SJSA1 (cell line): Measurements from ENCODE around the gene CREBBP. TPM values are rescaled to one million over a fixed set of nuclear protein-coding genes. Genes with fewer than 3 reads are reported as not detected.

Experiments
- DNase-seq, 2 experiments: peaks; one replicate each; pipeline ENCODE4 v3.0.0-alpha.2; 2015 to 2020; ENCODE audit warnings: low spot score in 2 of 2, low read depth in 1 of 2
- H3K27ac ChIP-seq: fragments of 250-450 bp; sonication (Bioruptor Pico); 2 replicates; pipeline ENCODE4 v1.5.1; 2020; ENCODE audit warnings: mild to moderate bottlenecking, moderate library complexity
- H3K27me3 ChIP-seq: fragments of 250-450 bp; sonication (Bioruptor Pico); replicated peaks from 2 replicates; pipeline ENCODE4 v1.5.1; 2020; ENCODE audit warnings: mild to moderate bottlenecking, moderate library complexity
- H3K36me3 ChIP-seq: fragments of 250-450 bp; sonication (Bioruptor Pico); 2 replicates; pipeline ENCODE4 v1.5.1; 2020; ENCODE audit warnings: mild to moderate bottlenecking
- H3K4me1 ChIP-seq: fragments of 250-450 bp; sonication (Bioruptor Pico); replicated peaks from 2 replicates; pipeline ENCODE4 v1.6.1; 2021; ENCODE audit warnings: mild to moderate bottlenecking
- H3K4me3 ChIP-seq: fragments of 250-450 bp; sonication (Bioruptor Pico); 2 replicates; pipeline ENCODE4 v1.5.1; 2020; ENCODE audit warnings: mild to moderate bottlenecking
- H3K9me3 ChIP-seq: fragments of 250-450 bp; sonication (Bioruptor Pico); replicated peaks from 2 replicates; pipeline ENCODE4 v1.5.1; 2020; ENCODE audit warnings: mild to moderate bottlenecking
- total RNA-seq: library from RNA; depleted of rRNA; stranded (reverse); fragments of >200 nt; shearing (Covaris generic); gene quantifications from 2 replicates; pipeline ENCODE4 v1.2.3, GENCODE V29; 2014; rRNA removed

CREBBP gene
- total RNA-seq, 1 experiment from 2014 or later: 16.8 TPM

GRCh38 chr16:3689731-3690130 lies 190.8 kb downstream of the CREBBP start:
- Histone ChIP-seq H3K4me1 (peaks cover 5% of the 10 kb centered on the region), H3K9me3 (no peaks in the 10 kb centered on the region), H3K36me3 (peaks cover 37% of the 10 kb centered on the region), H3K27me3 (no peaks in the 10 kb centered on the region), H3K4me3 (no peak overlapping the region), H3K27ac (no peak overlapping the region)
- no peak for DNase-seq

- Histone ChIP-seq H3K27me3 (no peaks in the 10 kb centered on the region), H3K27ac (no peak overlapping the region), H3K36me3 (peaks cover 38% of the 10 kb centered on the region), H3K9me3 (no peaks in the 10 kb centered on the region), H3K4me3 (no peak overlapping the region), H3K4me1 (peaks cover 5% of the 10 kb centered on the region)
- no peak for DNase-seq
Observed at GRCh38 chr16:3687792-3688191, 192.7 kb downstream of the CREBBP start.

- no peak overlapping the region for H3K4me3 ChIP-seq
- DNase-seq: no peak
- no peaks in the 10 kb centered on the region for H3K9me3 ChIP-seq
- peaks cover 46% of the 10 kb centered on the region for H3K36me3 ChIP-seq
- peaks cover 5% of the 10 kb centered on the region for H3K4me1 ChIP-seq
- H3K27ac ChIP-seq: no peak overlapping the region
- H3K27me3 ChIP-seq: no peaks in the 10 kb centered on the region
Observed at GRCh38 chr16:3687021-3687420, 193.5 kb downstream of the CREBBP start.

- no peaks in the 10 kb centered on the region for H3K4me1 ChIP-seq
- no peaks in the 10 kb centered on the region for H3K9me3 ChIP-seq
- peaks cover 50% of the 10 kb centered on the region for H3K36me3 ChIP-seq
- no peak overlapping the region for H3K27ac ChIP-seq
- no peak overlapping the region for H3K4me3 ChIP-seq
- no peak for DNase-seq
- no peaks in the 10 kb centered on the region for H3K27me3 ChIP-seq
Observed at GRCh38 chr16:3681206-3681605, 199.3 kb downstream of the CREBBP start.

- no peaks in the 10 kb centered on the region for H3K4me1 ChIP-seq
- no peak for DNase-seq
- H3K27me3 ChIP-seq: no peaks in the 10 kb centered on the region
- no peak overlapping the region for H3K4me3 ChIP-seq
- no peak overlapping the region for H3K27ac ChIP-seq
- H3K36me3 ChIP-seq: peaks cover 66% of the 10 kb centered on the region
- no peaks in the 10 kb centered on the region for H3K9me3 ChIP-seq
Observed at GRCh38 chr16:3677994-3678393, 202.5 kb downstream of the CREBBP start.

- DNase-seq: no peak
- H3K4me3 ChIP-seq: no peak overlapping the region
- H3K36me3 ChIP-seq: peaks cover 56% of the 10 kb centered on the region
- H3K27ac ChIP-seq: no peak overlapping the region
- no peaks in the 10 kb centered on the region for H3K27me3 ChIP-seq
- H3K9me3 ChIP-seq: no peaks in the 10 kb centered on the region
- no peaks in the 10 kb centered on the region for H3K4me1 ChIP-seq
Observed at GRCh38 chr16:3675601-3676130, 204.8 kb downstream of the CREBBP start.

Other genes starting within 250 kb of the CREBBP start
- 9.9 and 12.9 TPM in 2 replicates for gene DNASE1, start 226.0 kb downstream of the CREBBP start, total RNA-seq
- gene TRAP1, start 163.2 kb downstream of the CREBBP start, total RNA-seq: 50.7 and 54.2 TPM in 2 replicates
- gene ADCY9, start 235.7 kb upstream of the CREBBP start, total RNA-seq: 17.4 and 29.8 TPM in 2 replicates